ENCODE data around the gene CDH3.

DNA sequence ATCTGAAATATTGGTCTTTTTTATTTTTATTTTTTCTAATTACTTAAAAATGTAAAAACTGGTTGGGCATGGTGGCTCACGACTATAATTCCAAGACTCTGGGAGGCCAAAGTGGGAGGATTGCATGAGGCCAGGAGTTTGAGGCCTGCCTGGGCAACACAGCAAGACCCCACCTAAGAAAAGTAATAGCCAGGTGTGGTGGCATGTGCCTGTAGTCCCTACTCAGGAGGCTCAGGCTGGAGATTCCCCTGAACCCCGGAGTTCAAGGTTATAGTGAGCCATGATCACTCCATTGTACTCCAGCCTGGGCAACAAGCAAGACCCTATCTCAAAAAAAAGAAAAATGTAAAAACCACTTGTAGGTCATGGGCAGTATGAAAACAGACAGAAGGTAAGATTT, 36.8 kb upstream of the CDH3 start:
- TF ChIP-seq, protein P1, sequence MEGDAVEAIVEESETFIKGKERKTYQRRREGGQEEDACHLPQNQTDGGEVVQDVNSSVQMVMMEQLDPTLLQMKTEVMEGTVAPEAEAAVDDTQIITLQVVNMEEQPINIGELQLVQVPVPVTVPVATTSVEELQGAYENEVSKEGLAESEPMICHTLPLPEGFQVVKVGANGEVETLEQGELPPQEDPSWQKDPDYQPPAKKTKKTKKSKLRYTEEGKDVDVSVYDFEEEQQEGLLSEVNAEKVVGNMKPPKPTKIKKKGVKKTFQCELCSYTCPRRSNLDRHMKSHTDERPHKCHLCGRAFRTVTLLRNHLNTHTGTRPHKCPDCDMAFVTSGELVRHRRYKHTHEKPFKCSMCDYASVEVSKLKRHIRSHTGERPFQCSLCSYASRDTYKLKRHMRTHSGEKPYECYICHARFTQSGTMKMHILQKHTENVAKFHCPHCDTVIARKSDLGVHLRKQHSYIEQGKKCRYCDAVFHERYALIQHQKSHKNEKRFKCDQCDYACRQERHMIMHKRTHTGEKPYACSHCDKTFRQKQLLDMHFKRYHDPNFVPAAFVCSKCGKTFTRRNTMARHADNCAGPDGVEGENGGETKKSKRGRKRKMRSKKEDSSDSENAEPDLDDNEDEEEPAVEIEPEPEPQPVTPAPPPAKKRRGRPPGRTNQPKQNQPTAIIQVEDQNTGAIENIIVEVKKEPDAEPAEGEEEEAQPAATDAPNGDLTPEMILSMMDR (IDR thresholded peaks at IDR 0.05): no peak
- no peak for TF ChIP-seq POLR2A (IDR thresholded peaks at IDR 0.05)
- no peak for TF ChIP-seq EP300 (IDR thresholded peaks at IDR 0.05)

Measured in tibial nerve (tissue), 4 donors.